Erythroblast (primary cell): ENCODE results near the gene POLE.
A peak's percentile ranks its signal among the peaks of the same experiment; 100 is the strongest.
"Not testable (repeated sequence)": the region's sequence is repeated elsewhere in the genome, so short reads cannot be mapped to it uniquely, and the experiment has no call there.

Experiments
- DNase-seq, 2 experiments: peaks; one replicate each; lab custom pipeline; 2025; lab: John Stamatoyannopoulos, UW
- GATA1 ChIP-seq: IDR thresholded peaks from 2 replicates; pipeline ENCODE4 v1.6.1; 2011; ENCODE audit warnings: low read depth, mild to moderate bottlenecking, control low read depth, low read length, moderate library complexity
- POLR2A ChIP-seq: IDR thresholded peaks from 2 replicates; pipeline ENCODE4 v1.6.1; 2011; ENCODE audit warnings: mild to moderate bottlenecking, low read length

The POLE gene

DNA sequence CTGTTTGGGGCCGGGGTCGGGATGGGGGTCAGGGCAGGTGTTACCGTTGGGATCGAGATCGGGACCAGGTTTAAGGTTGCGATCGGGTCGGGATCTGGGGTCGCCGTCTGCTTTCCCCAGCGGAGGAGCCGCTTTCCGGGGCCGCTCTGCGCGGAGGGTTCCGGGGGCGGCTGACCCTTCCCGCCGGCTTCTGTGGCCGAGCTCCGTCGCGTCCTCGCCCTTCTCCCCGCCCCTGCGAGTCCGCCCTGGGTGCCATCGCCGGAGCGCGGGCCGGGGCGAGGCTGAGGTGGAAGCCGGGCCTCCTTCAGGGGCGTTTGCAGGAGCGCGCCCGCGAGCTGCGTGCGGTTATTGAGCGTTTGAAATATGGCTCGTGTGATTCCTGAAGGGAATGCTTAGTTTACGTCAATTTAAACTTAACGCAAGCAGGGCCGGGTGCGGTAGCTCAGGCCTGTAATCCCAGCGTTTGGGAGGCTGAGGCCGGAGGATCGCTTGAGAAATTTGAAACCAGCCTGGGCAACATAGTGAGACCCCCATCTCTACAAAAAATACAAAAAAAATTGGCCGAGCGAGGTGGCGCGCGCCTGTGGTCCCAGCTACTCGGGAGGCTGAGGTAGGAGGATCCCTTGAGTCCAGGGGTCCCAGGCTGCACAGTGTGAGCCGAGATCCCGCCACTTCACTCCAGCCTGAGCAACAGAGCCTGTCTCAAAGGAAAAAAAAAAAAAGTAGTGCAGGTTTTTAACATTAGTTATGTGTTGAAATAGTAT is 24.1 kb upstream of the POLE start:
- DNase-seq = peak; percentile 69 to 71
- TF ChIP-seq GATA1 (no peak), POLR2A (no peak)

- TF ChIP-seq POLR2A (peak; percentile 75), GATA1 (no peak)
- DNase-seq = peak; percentile 89 to 93
Observed at GRCh38 chr12:132710405-132711079, 23.4 kb upstream of the POLE start, which contains the start of gene PGAM5. TSS of gene PGAM5 (plus strand) at chr12:132710842. CDS start at chr12:132710877, 35 bp downstream.

- no peak for DNase-seq
- no peak for TF ChIP-seq POLR2A
- no peak for TF ChIP-seq GATA1
Observed at GRCh38 chr12:132710043-132710404, 22.9 kb upstream of the POLE start.

DNA sequence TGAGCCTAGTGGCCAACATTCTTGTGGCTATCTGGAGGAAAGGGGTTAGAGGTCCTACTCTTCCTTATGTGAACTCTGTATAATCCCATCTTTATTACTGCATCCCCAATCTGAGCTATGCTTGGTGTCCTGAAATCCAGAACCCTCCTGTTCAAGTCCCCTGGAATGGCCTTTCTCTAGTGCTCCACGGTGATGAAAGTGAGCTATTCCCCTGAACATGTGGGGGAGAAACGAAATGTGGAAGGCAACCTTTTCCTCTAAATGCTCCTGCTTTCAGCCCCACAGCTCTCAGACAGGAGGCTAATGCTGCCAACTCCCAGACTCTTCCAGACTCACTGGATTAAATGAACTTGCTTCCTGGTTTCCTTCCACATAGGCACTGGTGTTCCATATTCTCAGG is 21.0 kb upstream of the POLE start:
- TF ChIP-seq GATA1 (no peak), POLR2A (no peak)
- no peak for DNase-seq

DNA sequence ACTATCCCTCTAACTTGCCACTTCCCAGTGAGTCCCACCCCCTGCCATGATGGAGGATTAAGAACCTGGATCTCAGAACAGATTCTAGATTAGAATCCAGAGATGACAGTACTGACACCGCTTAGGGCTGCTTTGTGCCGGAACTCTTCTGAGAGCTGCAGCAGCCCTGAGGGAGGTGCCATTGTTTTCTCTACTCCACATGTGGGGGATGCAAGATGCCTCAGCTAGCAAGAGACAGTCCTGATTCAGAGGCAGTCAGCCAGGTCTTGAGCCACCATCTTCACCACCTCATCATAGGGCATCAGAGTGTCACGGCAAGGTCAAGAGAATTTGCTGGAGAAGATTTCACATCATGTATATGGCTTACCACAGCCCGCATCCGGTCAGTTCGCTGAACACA is 20.1 kb upstream of the POLE start:
- no peak for DNase-seq
- TF ChIP-seq POLR2A (no peak), GATA1 (no peak)

DNA sequence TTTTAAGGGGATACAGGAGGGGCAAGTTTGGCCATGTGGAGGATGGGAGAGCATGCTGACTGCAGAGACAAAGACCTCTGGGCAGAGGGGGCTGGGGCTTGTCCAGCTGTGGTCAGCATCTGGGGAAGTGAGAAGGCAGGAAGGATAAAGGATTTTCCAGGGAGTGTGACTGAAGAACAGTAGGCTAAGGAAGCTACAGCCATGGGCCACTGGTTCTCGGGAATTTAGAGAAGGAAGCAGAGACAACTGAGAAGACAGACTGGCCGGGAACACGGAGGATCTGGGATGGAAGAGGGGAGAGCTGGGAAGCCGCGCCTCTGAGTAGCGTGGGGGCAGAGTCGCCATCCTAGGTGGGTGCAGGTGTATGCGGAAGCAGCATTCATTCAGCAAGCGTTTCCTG is 16.5 kb upstream of the POLE start:
- TF ChIP-seq POLR2A = no peak
- TF ChIP-seq GATA1 = no peak
- no peak for DNase-seq

GRCh38 chr12:132702640-132703039 is 15.5 kb upstream of the POLE start:
- TF ChIP-seq GATA1 = no peak
- no peak for DNase-seq

DNA sequence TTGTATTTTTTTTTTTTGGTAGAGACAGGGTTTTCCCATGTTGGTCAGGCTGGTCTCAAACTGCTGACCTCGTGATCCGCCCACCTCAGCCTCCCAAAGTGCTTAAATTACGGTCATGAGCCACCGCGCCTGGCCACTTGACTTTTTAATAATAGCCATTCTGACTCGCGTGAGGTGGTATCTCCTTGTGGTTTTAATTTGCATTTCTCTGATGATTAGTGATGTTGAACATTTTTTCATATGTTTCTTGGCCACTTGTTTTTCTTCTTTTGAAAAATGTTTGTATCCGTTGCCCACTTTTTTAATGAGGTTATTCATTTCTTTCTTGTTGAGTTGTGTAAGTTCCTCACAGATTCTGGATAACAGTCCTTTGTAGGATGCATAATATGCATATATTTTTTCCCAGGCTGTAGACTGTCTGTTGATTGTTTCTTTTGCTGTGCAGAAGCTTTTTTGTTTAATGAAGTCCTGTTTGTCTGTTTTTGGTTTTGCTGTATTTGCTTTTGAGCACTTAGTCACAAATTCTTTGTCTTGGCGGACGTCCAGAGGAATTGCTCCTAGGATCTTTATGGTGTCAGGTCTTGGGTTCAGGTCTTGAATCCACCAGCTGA is 13.2 kb upstream of the POLE start:
- no peak for DNase-seq
- TF ChIP-seq GATA1 (no peak), POLR2A (no peak)

- no peak for DNase-seq
- TF ChIP-seq GATA1 (no peak), POLR2A (no peak)
Observed at GRCh38 chr12:132698341-132698740, 11.2 kb upstream of the POLE start.

- DNase-seq = no peak
- no peak for TF ChIP-seq POLR2A
- no peak for TF ChIP-seq GATA1
Observed at GRCh38 chr12:132695431-132695830, 8.3 kb upstream of the POLE start.

- DNase-seq = not testable (repeated sequence)
Observed at GRCh38 chr12:132694888-132695287, 7.7 kb upstream of the POLE start.

DNA sequence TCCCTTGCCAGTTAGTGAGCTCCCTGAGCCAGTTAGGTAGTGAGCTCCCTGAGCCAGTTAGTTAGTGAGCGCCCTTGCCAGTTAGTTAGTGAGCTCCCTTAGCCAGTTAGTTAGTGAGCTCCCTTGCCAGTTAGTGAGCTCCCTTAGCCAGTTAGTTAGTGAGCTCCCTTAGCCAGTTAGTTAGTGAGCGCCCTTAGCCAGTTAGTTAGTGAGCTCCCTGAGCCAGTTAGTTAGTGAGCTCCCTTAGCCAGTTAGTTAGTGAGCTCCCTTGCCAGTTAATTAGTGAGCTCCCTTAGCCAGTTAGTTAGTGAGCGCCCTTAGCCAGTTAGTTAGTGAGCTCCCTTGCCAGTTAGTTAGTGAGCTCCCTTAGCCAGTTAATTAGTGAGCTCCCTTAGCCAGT is 4.9 kb upstream of the POLE start:
- DNase-seq = not testable (repeated sequence)

DNA sequence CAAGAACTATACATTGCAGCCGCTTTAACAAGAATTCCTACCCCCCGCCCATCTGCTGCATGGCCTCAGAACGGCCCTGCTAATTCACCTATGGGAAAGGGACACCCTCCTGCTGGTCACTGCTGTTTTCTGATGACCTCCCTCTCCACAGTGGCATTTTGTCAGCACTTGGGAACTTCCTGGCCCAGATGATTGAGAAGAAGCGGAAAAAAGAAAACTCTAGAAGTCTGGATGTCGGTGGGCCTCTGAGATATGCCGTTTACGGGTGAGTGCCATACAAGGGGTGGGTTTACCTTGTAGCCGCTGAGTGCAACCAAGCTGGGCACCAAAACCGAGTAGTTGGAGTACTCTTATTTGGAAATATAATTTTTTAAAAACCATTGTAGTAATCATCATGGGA is 3.0 kb upstream of the POLE start:
- TF ChIP-seq POLR2A (no peak), GATA1 (no peak)
- DNase-seq = no peak

GRCh38 chr12:132689227-132689626 is 2.1 kb upstream of the POLE start:
- DNase-seq = no peak
- TF ChIP-seq POLR2A (no peak), GATA1 (no peak)
